Esophagus muscularis mucosa (tissue), 4 donors: ENCODE results near the gene ALG6. TPM values are rescaled to one million over a fixed set of nuclear protein-coding genes. Genes with fewer than 3 reads are reported as not detected.

ENCODE experiments used
- DNase-seq: peaks from one replicate; pipeline ENCODE4 v3.0.0-alpha.2; 2017; ENCODE audit errors: extremely low spot score
- H3K27ac ChIP-seq, 4 donors: fragments of 200-600 bp; sonication (generic); replicated peaks in 1 of 4; 1 replicate in 3 of 4; 2 replicates in 1 of 4; pipeline ENCODE4 v1.5.1; 2016 to 2019; ENCODE audit warnings: mild to moderate bottlenecking in 1 of 4
- H3K27me3 ChIP-seq, 4 donors: fragments of 200-600 bp; sonication (generic); one replicate each; pipeline versions ENCODE4 v1.5.1 to v1.6.0; 2016 to 2019
- H3K36me3 ChIP-seq, 4 donors: fragments of 200-600 bp; sonication (generic); one replicate each; pipeline ENCODE4 v1.5.1; 2016 to 2019
- H3K4me1 ChIP-seq, 4 donors: fragments of 200-600 bp; sonication (generic); one replicate each; pipeline ENCODE4 v1.5.1; 2016 to 2019
- H3K4me3 ChIP-seq, 4 donors: fragments of 200-600 bp; sonication (generic); 1 replicate in 2 of 4; 2 replicates in 2 of 4; pipeline ENCODE4 v1.5.1; 2016 to 2019; ENCODE audit warnings: mild to moderate bottlenecking in 4 of 4, moderate library complexity in 1 of 4
- H3K9me3 ChIP-seq, 4 donors: fragments of 200-600 bp; sonication (generic); 1 replicate in 3 of 4; 2 replicates in 1 of 4; pipeline ENCODE4 v1.5.1; 2016 to 2019
- EP300 ChIP-seq: sonication (generic); formaldehyde crosslinking; IDR thresholded peaks from one replicate; pipeline ENCODE4 v1.6.1; 2017; ENCODE audit warnings: antibody characterized with exemption
- POLR2A ChIP-seq: fragments of 450-650 bp; IDR thresholded peaks from one replicate; pipeline ENCODE4 v1.6.1; 2017; ENCODE audit warnings: antibody characterized with exemption, moderate library complexity, mild to moderate bottlenecking, low read depth
- POLR2AphosphoS5 ChIP-seq, 2 donors: sonication (generic); formaldehyde crosslinking; IDR thresholded peaks; one replicate each; pipeline ENCODE4 v1.6.1; 2017; ENCODE audit warnings: antibody characterized with exemption in 2 of 2
- WGBS: methylation state at CpG from one replicate; pipeline ENCODE4 v1.1.5; 2018; 5-methylcytosine and 5-hydroxymethylcytosine counted together
- intact Hi-C: fragments of 100-400 bp; cut with DNase I; formaldehyde crosslinking; loops from one replicate; pipeline ENCODE4 v1.15.1; 2023
- total RNA-seq, 4 donors: library from RNA; depleted of rRNA; stranded (reverse); fragments of >200 nt; gene quantifications; one replicate each; pipeline versions ENCODE4 v1.1.0 to v1.2.1, GENCODE V29; 2016
- TF ChIP-seq, protein P1 (sequence below), 3 experiments: fragments of 200-600 bp in 2 of 3; fragments of 450-650 bp in 1 of 3; sonication (generic) in 2 of 3; IDR thresholded peaks; one replicate each; pipeline ENCODE4 v1.5.1; 2017 to 2019; ENCODE audit warnings: antibody characterized with exemption in 3 of 3, mild to moderate bottlenecking in 2 of 3, moderate library complexity in 1 of 3

ALG6 gene
- total RNA-seq, 4 donors from 2014 or later = 3.6 to 10.7 (median 4.9) TPM

DNA sequence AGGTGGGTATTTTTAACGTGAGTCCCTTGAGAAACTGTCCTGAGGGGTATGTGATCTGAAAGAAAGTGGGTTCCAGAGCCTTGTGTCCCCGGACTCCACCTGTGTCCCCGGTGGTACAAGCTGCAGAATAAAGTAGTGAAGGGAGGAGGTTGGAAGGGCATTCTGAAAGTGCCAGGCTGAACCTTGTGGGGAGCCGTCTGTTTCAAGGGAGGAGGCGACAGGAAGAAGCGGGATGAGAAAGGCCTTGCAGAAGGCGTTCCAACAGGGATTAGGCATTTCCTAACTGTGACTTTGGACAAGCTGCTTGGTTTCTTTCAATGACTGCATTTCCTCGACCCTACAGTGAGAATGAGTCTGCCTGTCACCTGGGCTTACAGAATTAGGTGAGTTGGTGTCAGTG is 39.3 kb upstream of the ALG6 start:
- peaks cover 27 to 100% (median 65%) of the 10 kb centered on the region in 4 donors for H3K27me3 ChIP-seq
- no peaks in the 10 kb centered on the region for H3K9me3 ChIP-seq
- no peaks in the 10 kb centered on the region for H3K36me3 ChIP-seq
- 71% methylated on average over 8 of the region's 8 CpGs for WGBS
- H3K4me1 ChIP-seq = peaks cover 9 to 34% (median 24%) of the 10 kb centered on the region in 4 donors
- intact Hi-C loops = loop anchor here (10.0 kb wide), 1 partner anchor 207 kb away; no protein-coding TSS in a partner anchor
- no peak for TF ChIP-seq POLR2A
- TF ChIP-seq EP300 = no peak
- no peak for DNase-seq
- no peak overlapping the region for H3K4me3 ChIP-seq
- H3K27ac ChIP-seq = no peak overlapping the region

DNA sequence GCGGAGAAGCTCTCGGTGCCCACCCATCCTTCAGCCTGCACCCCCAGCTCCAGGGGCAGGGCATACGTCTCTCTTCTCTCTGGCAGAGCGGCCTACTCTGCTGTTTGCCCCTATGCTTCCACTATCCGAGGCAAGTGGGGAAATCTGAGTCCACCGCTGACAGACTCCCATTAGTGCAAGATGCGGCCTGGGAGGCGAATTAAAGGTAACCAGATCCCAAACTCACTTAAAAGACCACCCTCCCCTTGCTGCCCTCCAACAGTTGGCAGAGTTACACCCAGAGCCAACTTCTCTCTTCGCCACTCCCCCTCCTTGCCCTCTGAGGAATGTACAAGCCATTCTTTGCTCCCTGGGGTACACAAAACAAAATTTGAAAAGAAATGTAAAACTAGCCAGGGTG is 38.6 kb upstream of the ALG6 start:
- H3K4me3 ChIP-seq = no peak overlapping the region
- TF ChIP-seq EP300 (no peak), POLR2A (no peak), POLR2AphosphoS5 (IDR thresholded peaks at IDR 0.05) (no peak)
- TF ChIP-seq, protein P1, sequence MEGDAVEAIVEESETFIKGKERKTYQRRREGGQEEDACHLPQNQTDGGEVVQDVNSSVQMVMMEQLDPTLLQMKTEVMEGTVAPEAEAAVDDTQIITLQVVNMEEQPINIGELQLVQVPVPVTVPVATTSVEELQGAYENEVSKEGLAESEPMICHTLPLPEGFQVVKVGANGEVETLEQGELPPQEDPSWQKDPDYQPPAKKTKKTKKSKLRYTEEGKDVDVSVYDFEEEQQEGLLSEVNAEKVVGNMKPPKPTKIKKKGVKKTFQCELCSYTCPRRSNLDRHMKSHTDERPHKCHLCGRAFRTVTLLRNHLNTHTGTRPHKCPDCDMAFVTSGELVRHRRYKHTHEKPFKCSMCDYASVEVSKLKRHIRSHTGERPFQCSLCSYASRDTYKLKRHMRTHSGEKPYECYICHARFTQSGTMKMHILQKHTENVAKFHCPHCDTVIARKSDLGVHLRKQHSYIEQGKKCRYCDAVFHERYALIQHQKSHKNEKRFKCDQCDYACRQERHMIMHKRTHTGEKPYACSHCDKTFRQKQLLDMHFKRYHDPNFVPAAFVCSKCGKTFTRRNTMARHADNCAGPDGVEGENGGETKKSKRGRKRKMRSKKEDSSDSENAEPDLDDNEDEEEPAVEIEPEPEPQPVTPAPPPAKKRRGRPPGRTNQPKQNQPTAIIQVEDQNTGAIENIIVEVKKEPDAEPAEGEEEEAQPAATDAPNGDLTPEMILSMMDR (IDR thresholded peaks at IDR 0.05) = no peak
- peaks cover 27 to 100% (median 65%) of the 10 kb centered on the region in 4 donors for H3K27me3 ChIP-seq
- H3K4me1 ChIP-seq = peaks cover 9 to 27% (median 18%) of the 10 kb centered on the region in 4 donors
- H3K27ac ChIP-seq = no peak overlapping the region
- intact Hi-C loops = loop anchor here (10.0 kb wide), 1 partner anchor 206 kb away; no protein-coding TSS in a partner anchor
- no peak for DNase-seq
- no peaks in the 10 kb centered on the region for H3K9me3 ChIP-seq
- WGBS = 91% methylated on average over 9 of the region's 9 CpGs
- H3K36me3 ChIP-seq = no peaks in the 10 kb centered on the region

DNA sequence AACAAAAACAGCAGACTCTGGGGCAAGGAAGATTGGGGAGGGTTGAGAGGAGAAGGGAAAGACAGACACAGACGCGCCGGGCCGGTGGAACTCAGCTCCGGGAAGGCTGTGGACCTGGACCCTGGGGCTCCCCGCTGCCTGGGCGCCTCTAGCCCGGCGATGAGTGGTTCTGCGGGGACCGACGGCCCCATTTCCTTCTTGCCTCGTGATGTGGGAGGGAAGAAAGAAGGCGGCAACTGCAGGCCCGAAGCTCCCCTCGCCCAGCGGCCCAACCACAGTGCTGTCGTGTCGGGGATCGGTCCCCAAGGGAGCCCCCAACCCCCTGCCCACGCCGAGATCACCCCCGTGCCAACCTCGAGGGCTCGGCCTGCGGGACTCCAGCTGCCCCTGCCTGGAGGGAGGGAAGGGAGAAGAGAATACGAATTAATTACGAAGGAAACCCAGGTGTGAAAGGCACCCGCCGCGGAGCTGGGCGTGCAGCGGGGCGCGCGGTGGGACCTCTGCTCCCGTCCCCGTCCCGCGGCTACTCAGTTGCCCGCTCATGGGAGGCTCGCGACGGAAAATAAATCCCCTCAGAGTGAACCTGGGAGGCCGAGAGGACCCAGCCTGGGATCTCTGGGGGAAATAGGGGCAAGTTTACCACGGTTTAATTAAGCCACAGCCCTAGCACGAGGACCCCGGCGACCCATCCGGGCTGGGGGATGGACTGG is 37.7 kb upstream of the ALG6 start:
- Histone ChIP-seq H3K27ac (peak overlapping the region; percentile 20 to 45 (median 31)), H3K27me3 (peaks cover 20 to 99% (median 55%) of the 10 kb centered on the region in 4 donors), H3K4me3 (peak overlapping the region; percentile 6 to 38 (median 16)), H3K9me3 (no peaks in the 10 kb centered on the region), H3K4me1 (peaks cover 2 to 18% (median 9%) of the 10 kb centered on the region in 4 donors), H3K36me3 (no peaks in the 10 kb centered on the region)
- intact Hi-C loops = loop anchor here (10.0 kb wide), 1 partner anchor 205 kb away; no protein-coding TSS in a partner anchor
- no peak for TF ChIP-seq POLR2AphosphoS5 (IDR thresholded peaks at IDR 0.05)
- TF ChIP-seq, protein P1 (IDR thresholded peaks at IDR 0.05) = no peak
- TF ChIP-seq EP300 = no peak
- TF ChIP-seq POLR2A = no peak
- WGBS = 12% methylated on average over 29 of the region's 50 CpGs
- DNase-seq = peak; percentile 62

DNA sequence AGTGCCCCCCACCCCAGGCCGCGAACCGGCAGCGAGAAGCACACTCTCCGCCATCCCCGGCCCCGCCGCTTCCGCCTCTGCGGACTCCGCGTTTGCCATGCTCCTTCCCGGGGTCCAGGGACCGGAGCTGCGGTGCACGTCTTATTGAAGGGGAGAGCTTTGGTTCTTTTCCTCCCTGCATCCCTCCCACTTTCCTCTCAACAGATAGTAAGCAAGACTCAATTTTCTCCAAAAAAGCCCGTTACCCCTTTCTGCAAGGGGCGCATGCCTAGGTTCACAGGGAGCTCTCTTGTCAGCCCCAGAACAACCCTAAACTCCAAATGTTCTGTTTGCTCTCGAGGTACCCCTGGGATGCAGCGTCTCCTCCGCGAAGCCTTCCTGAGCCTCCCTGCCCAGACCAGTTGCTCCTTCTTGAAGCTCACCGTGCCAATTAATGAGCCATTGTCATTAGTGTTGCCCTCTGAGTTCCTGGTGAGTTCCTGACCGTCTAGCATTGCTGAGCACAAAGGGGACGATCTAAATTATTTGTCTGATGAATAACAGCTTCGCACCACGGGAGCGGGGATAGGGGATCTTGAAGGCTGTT is 37.0 kb upstream of the ALG6 start:
- intact Hi-C loops = no loop called here
- TF ChIP-seq POLR2A (no peak), EP300 (no peak), POLR2AphosphoS5 (IDR thresholded peaks at IDR 0.05) (no peak)
- TF ChIP-seq, protein P1 (IDR thresholded peaks at IDR 0.05) = no peak

DNA sequence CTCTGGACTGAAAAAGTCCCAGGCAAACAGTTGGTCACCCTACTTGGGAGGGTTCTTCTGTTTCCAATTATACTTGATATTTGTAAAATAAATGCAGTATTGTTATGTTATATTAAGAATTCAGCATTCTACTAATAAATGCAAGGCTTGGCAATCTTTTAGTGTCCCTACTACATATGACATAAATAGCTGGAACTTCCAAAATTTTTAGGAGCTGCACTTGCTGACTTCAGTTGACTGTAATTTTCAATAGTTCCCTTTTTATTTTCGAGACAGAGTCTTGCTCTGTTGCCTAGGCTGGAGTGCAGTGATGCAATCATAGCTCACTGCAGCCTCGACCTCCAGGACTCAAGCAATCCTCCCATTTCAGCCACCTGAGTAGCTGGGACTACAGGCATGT is 25.0 kb upstream of the ALG6 start:
- Histone ChIP-seq H3K36me3 (no peaks in the 10 kb centered on the region), H3K27ac (no peak overlapping the region), H3K9me3 (no peaks in the 10 kb centered on the region), H3K4me1 (no peaks in the 10 kb centered on the region), H3K27me3 (no peaks in the 10 kb centered on the region), H3K4me3 (no peak overlapping the region)
- no peak for DNase-seq
- TF ChIP-seq EP300 (no peak), POLR2A (no peak), POLR2AphosphoS5 (IDR thresholded peaks at IDR 0.05) (no peak)
- TF ChIP-seq, protein P1 (IDR thresholded peaks at IDR 0.05) = no peak
- 51% methylated on average over 2 of the region's 2 CpGs for WGBS
- intact Hi-C loops = no loop called here

More for the DNA sequence above, 37.0 kb upstream of the ALG6 start:
- H3K4me3 ChIP-seq = peak overlapping the region; percentile 6 to 38 (median 16)
- no peaks in the 10 kb centered on the region for H3K36me3 ChIP-seq
- no peak for DNase-seq
- H3K4me1 ChIP-seq = peaks cover 2 to 18% (median 9%) of the 10 kb centered on the region in 4 donors
- no peaks in the 10 kb centered on the region for H3K9me3 ChIP-seq
- peaks cover 20 to 98% (median 53%) of the 10 kb centered on the region in 4 donors for H3K27me3 ChIP-seq
- WGBS = 10% methylated on average over 15 of the region's 28 CpGs
- H3K27ac ChIP-seq = peak overlapping the region in 1 of 4 donors; percentile 45
